Choroid plexus epithelial cell (primary cell): Measurements from ENCODE around the gene KCTD10.
A peak's percentile ranks its signal among the peaks of the same experiment; 100 is the strongest.

Experiments
- DNase-seq: peaks from one replicate; pipeline ENCODE4 v3.0.0-alpha.2; 2010; ENCODE audit warnings: low read depth
- H3K4me3 ChIP-seq: 2 replicates; pipeline ENCODE4 v1.5.1; 2011; ENCODE audit warnings: low read depth, mild to moderate bottlenecking, control low read depth, low read length, moderate library complexity
- TF ChIP-seq, protein P1 (sequence below): conservative IDR thresholded peaks from 2 replicates; pipeline ENCODE4 v1.5.1; 2011; ENCODE audit warnings: low read depth, mild to moderate bottlenecking, control low read depth, inconsistent platforms, low read length, moderate library complexity

KCTD10 gene

GRCh38 chr12:109459247-109459646, 17.9 kb downstream of the KCTD10 start:
- H3K4me3 ChIP-seq = no peak overlapping the region
- DNase-seq = peak; percentile 80
- TF ChIP-seq, protein P1, sequence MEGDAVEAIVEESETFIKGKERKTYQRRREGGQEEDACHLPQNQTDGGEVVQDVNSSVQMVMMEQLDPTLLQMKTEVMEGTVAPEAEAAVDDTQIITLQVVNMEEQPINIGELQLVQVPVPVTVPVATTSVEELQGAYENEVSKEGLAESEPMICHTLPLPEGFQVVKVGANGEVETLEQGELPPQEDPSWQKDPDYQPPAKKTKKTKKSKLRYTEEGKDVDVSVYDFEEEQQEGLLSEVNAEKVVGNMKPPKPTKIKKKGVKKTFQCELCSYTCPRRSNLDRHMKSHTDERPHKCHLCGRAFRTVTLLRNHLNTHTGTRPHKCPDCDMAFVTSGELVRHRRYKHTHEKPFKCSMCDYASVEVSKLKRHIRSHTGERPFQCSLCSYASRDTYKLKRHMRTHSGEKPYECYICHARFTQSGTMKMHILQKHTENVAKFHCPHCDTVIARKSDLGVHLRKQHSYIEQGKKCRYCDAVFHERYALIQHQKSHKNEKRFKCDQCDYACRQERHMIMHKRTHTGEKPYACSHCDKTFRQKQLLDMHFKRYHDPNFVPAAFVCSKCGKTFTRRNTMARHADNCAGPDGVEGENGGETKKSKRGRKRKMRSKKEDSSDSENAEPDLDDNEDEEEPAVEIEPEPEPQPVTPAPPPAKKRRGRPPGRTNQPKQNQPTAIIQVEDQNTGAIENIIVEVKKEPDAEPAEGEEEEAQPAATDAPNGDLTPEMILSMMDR = no peak

GRCh38 chr12:109458771-109459208, 18.3 kb downstream of the KCTD10 start:
- peak; percentile 85 for DNase-seq
- TF ChIP-seq, protein P1 = no peak
- H3K4me3 ChIP-seq = no peak overlapping the region

DNA sequence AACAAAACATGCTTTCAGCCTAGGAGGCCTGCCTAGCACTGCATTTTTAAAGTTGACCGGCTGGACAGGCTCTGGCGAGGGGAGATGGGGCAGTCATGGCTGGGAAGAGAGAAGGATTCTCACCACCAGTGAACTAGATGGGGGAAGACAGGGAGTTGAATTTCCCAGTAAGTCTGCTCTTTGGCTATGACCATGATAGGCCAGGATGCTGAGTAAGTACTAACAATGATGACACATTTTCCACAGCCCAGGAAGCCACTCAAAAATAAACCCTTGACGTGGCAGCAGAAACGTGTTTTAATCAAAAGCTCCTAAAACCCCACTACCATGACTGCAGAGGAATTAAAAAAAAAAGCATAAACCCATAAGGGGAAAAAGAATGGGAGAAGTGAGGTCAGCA, 19.0 kb downstream of the KCTD10 start:
- H3K4me3 ChIP-seq = no peak overlapping the region
- peak; percentile 82 for DNase-seq
- TF ChIP-seq, protein P1 = no peak

DNA sequence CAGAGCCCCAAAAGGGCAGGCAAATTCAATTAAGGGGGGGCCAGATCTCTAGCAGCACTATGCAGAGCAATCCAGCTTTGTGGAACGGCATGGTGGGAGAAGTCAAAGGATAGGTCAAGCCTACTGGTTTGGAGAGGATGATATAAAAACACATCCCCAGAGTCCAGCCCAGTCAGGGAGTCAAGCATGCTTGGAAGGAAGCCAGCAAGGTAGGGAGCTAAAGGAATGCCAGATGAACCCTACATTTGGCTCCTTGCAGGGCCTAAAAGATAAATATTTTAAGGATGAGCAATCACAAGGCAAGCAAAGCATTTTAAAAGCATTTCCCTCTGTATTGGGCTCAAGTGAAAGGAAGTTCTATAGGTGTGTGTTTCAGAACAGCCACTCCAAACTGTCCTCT, 21.4 kb downstream of the KCTD10 start:
- TF ChIP-seq, protein P1 = no peak
- peak; percentile 33 for DNase-seq
- H3K4me3 ChIP-seq = no peak overlapping the region

- TF ChIP-seq, protein P1 = no peak
- DNase-seq = no peak
- no peak overlapping the region for H3K4me3 ChIP-seq
Observed at GRCh38 chr12:109452489-109452888, 24.6 kb downstream of the KCTD10 start.

DNA sequence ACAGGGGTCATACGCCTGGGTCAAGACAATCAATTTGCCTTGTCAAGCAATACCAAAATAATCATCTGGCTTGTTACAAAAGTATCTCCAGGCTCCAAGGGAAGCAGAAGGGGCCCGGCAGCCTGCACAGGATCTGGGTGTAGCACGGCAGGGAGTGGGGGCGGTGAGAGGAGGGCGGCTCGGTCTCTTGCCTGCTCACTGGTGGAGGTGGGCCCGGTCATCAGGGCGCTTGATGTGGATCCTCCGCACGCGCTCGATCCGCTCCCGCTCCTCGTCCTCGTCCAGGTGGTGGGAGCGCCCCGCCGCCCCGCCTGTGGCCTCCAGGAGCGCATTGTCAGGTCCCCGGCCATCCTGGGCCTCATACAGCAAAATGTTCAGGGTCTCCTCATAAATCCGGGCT, 25.7 kb downstream of the KCTD10 start:
- TF ChIP-seq, protein P1 = no peak
- DNase-seq = no peak
- H3K4me3 ChIP-seq = no peak overlapping the region

DNA sequence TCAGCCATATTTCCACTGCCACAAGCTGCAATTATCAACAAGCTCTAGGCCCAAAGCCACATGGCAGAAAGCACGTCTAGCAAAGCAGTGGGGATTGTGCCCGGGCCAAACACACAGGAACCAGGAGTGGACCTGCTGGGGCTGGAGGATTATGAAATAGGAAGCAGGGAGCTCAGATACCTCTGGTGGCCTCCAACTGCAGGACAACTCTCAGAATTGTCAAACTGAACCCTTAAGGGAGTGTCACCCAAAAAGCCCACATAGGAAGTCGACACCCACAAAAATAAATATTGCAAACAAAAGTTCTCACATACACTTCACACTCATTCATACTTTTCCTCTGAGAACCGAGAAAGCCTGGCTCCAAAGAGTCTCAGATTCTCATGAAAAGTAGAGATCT, 26.1 kb downstream of the KCTD10 start:
- no peak for DNase-seq
- no peak overlapping the region for H3K4me3 ChIP-seq
- TF ChIP-seq, protein P1 = no peak
